MCF 10A (cell line): ENCODE data around the gene NOS2. TPM values are rescaled to one million over a fixed set of nuclear protein-coding genes. Genes with fewer than 3 reads are reported as not detected.

ENCODE experiments used
- BruUV-seq: library from RNA; stranded (reverse); fragments of 400-500 nt; replicated peaks from 2 replicates; lab custom pipeline; 2021; lab: Mats Ljungman, UMichigan
- CTCF ChIA-PET: fragments of 300-600 bp; sonication (Branson Sonifier 250); formaldehyde crosslinking; extraction: SDS; loops from one replicate; lab custom pipeline; 2021; ENCODE audit warnings: antibody characterized with exemption, inconsistent platforms; lab: Yijun Ruan, JAX
- POLR2A ChIA-PET: fragments of 300-600, 350-650 bp; sonication (Branson Sonifier 250); formaldehyde crosslinking; extraction: SDS; loops from one replicate; lab custom pipeline; 2020; ENCODE audit warnings: antibody characterized with exemption, inconsistent platforms; lab: Yijun Ruan, JAX
- DNase-seq: peaks from one replicate; pipeline ENCODE4 v3.0.0-alpha.2; 2018; ENCODE audit not compliant: unreplicated experiment
- H3K27ac Mint-ChIP-seq: one replicate; pipeline ENCODE4 v1.8.0; 2022; ENCODE audit warnings: mild to moderate bottlenecking, low read depth, mixed read lengths; ENCODE audit not compliant: unreplicated experiment
- H3K27me3 Mint-ChIP-seq: one replicate; pipeline ENCODE4 v1.8.0; 2022; ENCODE audit warnings: mixed read lengths; ENCODE audit not compliant: insufficient read depth, unreplicated experiment
- H3K36me3 Mint-ChIP-seq: one replicate; pipeline ENCODE4 v1.8.0; 2022; ENCODE audit warnings: mild to moderate bottlenecking, moderate library complexity, mixed read lengths; ENCODE audit not compliant: insufficient read depth, unreplicated experiment
- H3K4me1 Mint-ChIP-seq: one replicate; pipeline ENCODE4 v1.8.0; 2022; ENCODE audit warnings: mixed read lengths; ENCODE audit not compliant: insufficient read depth, unreplicated experiment
- H3K4me3 Mint-ChIP-seq: one replicate; pipeline ENCODE4 v1.8.0; 2022; ENCODE audit warnings: mild to moderate bottlenecking, moderate library complexity, mixed read lengths; ENCODE audit not compliant: unreplicated experiment
- H3K9me3 Mint-ChIP-seq: one replicate; pipeline ENCODE4 v1.8.0; 2022; ENCODE audit warnings: mixed read lengths; ENCODE audit not compliant: unreplicated experiment
- CTCF ChIP-seq: fragments of 200-600 bp; IDR thresholded peaks from one replicate; pipeline ENCODE4 v1.8.0; 2022; ENCODE audit warnings: antibody characterized with exemption, mild to moderate bottlenecking; ENCODE audit not compliant: unreplicated experiment
- intact Hi-C: fragments of 100-400 bp; cut with micrococcal nuclease; formaldehyde crosslinking; loops from 2 replicates; pipeline ENCODE4 v1.14.1; 2022
- total RNA-seq: library from RNA; stranded (reverse); gene quantifications from 2 replicates; pipeline ENCODE4 v1.2.3, GENCODE V29; 2022

The NOS2 gene
- total RNA-seq, 1 experiment from 2014 or later, result not detected

DNA sequence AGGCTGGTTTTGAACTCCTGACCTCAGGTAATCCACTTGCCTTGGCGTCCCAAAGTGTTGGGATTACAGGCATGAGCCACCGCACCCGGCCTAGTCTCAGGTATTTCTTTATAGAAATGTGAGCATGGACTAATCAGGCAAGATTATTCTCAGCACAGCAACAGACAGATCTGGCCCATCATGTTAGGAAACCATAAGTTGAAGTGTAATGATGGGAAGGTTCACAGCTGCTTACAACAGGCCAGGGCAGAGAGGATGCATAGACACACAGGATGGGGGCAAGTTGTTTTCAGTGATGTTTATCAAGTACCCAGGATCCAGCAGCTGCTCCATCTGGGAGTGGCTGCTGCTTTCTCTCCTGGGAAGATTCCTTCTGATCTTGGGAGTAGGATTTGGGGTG is 16.6 kb upstream of the NOS2 start:
- Mint-ChIP-seq H3K9me3 (peaks cover 8% of the 10 kb centered on the region), H3K4me3 (no peak overlapping the region), H3K4me1 (no peaks in the 10 kb centered on the region), H3K36me3 (no peaks in the 10 kb centered on the region), H3K27me3 (no peaks in the 10 kb centered on the region), H3K27ac (no peak overlapping the region)
- CTCF ChIA-PET, result no interaction called here
- no peak for DNase-seq
- no peak for TF ChIP-seq CTCF
- intact Hi-C loops, result no loop called here
- BruUV-seq, result no TSS peak
- POLR2A ChIA-PET, result no interaction called here

GRCh38 chr17:27811961-27812360 is 11.6 kb upstream of the NOS2 start:
- Mint-ChIP-seq H3K4me3 (no peak overlapping the region), H3K27me3 (no peaks in the 10 kb centered on the region), H3K4me1 (no peaks in the 10 kb centered on the region), H3K36me3 (no peaks in the 10 kb centered on the region), H3K9me3 (no peaks in the 10 kb centered on the region), H3K27ac (no peak overlapping the region)
- BruUV-seq, result no TSS peak
- no peak for DNase-seq
- intact Hi-C loops, result no loop called here
- no peak for TF ChIP-seq CTCF
- ChIA-PET POLR2A (interaction anchor here (0.6 kb wide), 1 partner anchor 13 kb away, joined by 4 read pairs; no protein-coding TSS in a partner anchor), CTCF (interaction anchor here (0.6 to 22.3 kb wide), 6 partner anchors 23 to 122 kb away, joined by 3 to 445 read pairs (median 3); partner anchors contain the start of gene LYRM9)

DNA sequence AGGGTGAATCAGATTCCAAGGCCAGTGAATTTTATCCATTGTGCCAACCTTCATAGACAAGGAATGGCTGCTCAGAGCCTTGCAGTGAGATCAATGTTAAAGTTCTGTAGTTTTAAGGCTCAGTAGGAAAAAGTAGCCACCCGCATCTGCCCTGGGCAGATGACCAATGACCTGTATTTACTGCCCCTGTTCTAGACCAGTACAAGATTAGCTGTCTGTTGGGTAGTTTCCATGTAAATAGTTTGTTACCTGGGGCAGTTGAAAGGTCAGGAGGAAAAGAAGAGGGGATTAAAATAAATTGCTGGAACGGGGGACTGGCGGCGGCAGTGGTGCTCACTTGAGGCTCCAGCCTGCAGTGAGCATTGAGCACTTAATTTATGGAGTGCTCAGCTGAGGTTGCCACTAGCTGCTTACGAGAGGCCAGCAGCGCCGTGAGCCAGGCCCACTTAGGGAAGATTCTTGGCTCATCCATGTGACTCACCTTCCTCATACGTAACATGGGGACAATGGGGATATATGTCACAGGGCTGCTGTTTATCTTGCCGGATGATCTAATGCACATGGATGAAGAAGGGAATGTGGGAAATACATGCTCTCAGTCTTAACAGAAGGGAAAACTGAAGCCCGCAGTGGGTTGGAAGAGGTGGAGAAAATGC is 10.7 kb upstream of the NOS2 start:
- H3K4me3 Mint-ChIP-seq, result no peak overlapping the region
- no peak overlapping the region for H3K27ac Mint-ChIP-seq
- CTCF ChIA-PET, result interaction anchor here (0.6 to 22.3 kb wide), 4 partner anchors 8 to 69 kb away, joined by 3 to 445 read pairs (median 3); no protein-coding TSS in a partner anchor
- DNase-seq, result peak; percentile 17
- TF ChIP-seq CTCF, result no peak
- POLR2A ChIA-PET, result no interaction called here
- no peaks in the 10 kb centered on the region for H3K9me3 Mint-ChIP-seq
- no peaks in the 10 kb centered on the region for H3K36me3 Mint-ChIP-seq
- H3K4me1 Mint-ChIP-seq, result no peaks in the 10 kb centered on the region
- intact Hi-C loops, result no loop called here
- H3K27me3 Mint-ChIP-seq, result no peaks in the 10 kb centered on the region
- BruUV-seq, result no TSS peak

- H3K4me1 Mint-ChIP-seq, result peaks cover 5% of the 10 kb centered on the region
Measured at GRCh38 chr17:27810211-27810901, 10.0 kb upstream of the NOS2 start.

More at GRCh38 chr17:27810211-27810901, 10.0 kb upstream of the NOS2 start:
- Mint-ChIP-seq H3K9me3 (no peaks in the 10 kb centered on the region), H3K4me3 (no peak overlapping the region), H3K36me3 (no peaks in the 10 kb centered on the region), H3K27me3 (no peaks in the 10 kb centered on the region), H3K27ac (no peak overlapping the region)
- ChIA-PET CTCF (interaction anchor here (1.1 to 22.3 kb wide), 3 partner anchors 8 to 83 kb away, joined by 3 to 445 read pairs (median 51); partner anchors contain the start of gene LYRM9), POLR2A (no interaction called here)
- no peak for DNase-seq
- no peak for TF ChIP-seq CTCF
- no TSS peak for BruUV-seq
- intact Hi-C loops, result no loop called here
